NCI-H1694 (cell line): ENCODE measurements around the gene CIAO3.

ENCODE experiments used
- DNase-seq: peaks from one replicate; lab custom pipeline; 2025; lab: John Stamatoyannopoulos, UW

Gene CIAO3

DNA sequence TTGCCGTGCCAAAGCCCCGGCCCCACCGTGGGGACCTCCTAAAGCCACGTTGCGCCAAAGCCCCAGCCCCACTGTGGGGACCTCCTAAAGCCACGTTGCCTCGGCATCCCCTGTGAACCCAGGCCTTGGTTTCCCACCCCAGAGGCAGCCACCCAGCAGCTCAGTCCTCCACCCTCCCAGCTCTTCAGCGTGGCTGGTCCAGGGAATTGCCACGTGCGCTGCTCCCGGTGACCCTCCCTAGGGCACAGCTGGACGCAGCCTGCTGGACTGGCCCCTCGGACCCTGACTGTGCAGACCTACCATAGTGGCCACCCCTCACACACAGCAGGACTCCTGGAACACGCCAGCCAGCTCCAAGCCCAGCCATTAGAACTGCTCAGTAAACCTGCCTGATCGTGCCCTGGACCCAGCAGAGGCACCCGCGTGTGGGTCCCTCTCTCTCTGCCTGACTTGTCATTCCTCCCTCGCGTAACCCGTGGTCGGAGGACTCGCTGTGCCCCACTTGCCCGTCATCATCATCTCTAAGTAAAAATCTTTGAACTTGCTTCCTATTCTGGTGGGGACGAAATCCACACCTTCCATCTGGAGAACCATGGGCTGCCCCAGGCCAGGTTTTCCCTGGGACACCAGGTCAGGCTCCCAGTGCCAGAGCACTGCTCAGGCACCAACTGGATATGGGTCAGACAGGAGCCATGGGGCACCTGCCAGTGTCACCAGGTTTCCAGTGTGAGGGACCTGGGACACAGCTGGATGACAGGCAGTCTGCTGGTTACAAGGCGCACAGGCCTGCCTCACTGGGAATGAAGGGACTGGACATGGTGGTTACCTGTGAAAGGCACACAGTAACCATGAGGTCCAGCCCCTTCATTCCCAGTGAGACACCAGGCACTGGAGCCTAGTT, 5.6 kb downstream of the CIAO3 start:
- DNase-seq = no peak

DNA sequence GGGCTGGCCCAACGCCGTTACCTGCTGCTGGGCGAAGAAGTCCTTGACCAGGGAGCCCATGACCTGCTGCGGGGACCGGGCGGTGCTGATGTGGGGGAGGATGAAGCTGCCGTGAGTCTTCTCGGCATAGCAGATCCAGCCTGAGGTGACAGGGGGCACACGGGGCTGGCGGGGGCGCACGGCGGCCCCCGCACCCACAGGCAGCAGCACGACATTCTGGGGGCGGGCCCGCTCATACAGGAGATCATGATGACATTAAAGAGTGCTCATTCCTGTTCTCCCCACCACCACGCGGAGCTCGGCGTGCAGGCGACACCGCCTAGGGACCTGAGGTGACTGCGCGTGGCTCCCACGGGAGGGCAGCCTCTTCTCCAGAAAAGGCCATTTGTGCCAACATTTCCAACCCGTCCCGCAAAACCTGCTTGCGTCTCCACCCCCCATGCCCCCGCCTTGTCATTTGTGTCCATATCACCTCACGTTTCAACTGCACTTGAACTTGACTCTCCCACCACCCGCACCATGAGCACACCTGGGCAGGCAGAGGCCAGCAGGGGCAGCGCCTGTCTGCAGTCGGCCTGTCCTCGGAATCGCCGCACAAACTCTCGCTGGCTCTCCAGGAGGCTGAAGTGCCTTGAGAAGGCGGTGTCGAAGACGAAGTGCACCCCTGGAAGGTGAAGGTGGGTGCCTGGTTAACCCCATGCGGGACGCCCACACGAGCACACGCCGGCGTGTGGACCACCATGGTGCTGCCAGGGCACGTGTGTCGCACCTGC, 6.4 kb downstream of the CIAO3 start:
- DNase-seq = no peak

DNA sequence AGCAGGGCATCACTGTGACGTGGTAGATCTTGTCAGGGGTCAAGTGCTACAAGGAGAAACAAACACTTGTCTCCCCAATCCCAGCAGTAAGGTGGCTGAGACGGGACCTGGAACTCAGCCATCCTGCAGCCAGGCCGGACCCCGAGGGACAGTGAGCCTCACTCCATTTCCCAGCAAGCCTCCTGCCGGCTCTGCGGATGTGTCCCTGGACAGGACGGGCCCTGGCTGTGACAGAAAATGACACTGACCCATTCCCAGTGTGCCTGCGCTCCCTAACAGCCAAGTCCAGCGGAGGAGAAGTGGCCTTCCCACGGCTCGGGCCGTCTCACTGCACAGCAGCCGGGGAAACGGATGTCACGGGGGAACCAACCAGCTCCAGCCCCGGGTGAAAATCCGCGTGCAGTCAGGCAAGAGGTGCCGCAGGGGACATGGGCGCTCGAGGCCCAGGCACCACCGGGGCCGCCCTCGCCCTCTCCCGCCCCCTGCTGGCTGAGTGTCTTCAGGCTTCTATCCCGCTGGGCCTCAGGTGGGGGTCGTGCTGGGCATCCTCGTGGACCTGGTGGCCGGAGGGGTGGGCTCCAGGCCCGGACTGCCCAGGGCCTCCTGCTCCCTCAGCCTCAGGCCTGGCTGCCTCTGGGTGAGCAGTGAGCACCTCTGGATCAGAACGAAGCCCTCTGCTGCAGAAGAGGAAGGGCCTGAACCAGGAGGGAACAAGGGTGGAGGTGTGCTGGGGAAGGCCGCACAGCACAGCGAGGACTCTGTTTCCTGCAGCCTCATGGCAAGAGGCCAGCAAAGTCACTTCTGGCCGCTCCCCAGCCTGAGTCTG, 7.2 kb downstream of the CIAO3 start:
- DNase-seq = no peak

- no peak for DNase-seq
Measured at GRCh38 chr16:732936-733335, 7.9 kb downstream of the CIAO3 start.

DNA sequence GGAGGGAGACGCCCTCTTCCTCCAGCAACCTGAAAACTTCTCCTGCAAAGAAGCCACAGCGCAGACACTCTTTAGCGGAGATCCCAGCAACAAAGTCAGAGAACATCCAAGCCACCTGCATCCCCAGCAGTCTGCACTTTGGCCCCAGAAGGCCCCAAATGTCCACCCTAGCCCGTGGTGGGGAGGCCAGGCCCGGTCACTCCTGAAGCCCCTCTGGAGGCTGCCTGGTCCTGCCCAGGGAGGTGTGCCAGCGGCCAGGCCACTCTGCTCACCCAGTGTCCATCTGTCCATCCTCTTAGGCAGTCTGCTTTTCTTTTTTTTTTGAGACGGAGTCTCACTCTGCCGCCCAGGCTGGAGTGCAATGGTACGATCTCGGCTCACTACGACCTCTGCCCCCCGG, 8.5 kb downstream of the CIAO3 start:
- DNase-seq = no peak

- DNase-seq = no peak
Measured at GRCh38 chr16:730666-731509, 9.9 kb downstream of the CIAO3 start.

DNA sequence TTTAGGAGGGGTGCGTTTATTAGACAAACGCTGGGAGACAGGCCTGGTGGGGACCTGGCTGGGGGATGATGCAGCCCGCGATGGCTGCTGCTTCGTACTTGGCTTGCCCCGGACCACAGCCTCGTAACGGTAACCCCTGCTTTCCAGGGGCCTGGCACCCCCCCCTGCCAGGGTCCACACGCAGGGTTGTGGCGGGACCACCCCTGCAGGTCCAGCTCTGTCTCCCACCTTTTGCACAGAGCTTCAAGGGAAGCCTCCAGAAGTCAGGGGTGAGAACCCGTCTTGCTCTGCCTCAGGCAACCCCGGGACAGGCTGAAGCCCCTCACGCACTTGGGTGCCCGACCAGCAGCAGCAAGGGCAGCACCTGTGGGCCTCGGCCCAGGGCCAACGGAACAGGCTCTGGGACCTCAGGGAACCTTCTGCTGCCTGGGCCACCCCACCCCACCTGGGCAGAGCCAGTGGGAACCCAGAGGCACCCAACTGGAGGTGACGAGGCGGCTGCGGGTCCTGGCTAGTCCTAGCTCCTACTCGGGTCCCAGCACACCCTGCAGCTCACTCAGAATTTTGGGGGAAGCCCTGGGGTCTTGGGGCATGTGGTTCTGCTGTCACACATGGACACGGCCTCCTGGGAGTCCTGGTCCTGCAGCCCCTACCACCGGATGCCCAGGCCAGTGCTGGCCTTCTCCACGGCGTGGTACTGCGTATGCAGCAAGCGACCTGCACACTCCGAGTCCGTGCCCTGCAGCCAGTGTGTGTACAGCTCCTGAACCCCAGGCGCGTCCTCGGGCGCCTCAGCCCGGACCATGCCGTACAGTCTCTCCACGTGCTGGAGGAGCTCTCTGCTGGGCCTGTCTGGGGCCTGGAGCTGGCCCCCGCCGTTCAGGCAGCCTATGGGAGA, 10.8 kb downstream of the CIAO3 start:
- no peak for DNase-seq

DNA sequence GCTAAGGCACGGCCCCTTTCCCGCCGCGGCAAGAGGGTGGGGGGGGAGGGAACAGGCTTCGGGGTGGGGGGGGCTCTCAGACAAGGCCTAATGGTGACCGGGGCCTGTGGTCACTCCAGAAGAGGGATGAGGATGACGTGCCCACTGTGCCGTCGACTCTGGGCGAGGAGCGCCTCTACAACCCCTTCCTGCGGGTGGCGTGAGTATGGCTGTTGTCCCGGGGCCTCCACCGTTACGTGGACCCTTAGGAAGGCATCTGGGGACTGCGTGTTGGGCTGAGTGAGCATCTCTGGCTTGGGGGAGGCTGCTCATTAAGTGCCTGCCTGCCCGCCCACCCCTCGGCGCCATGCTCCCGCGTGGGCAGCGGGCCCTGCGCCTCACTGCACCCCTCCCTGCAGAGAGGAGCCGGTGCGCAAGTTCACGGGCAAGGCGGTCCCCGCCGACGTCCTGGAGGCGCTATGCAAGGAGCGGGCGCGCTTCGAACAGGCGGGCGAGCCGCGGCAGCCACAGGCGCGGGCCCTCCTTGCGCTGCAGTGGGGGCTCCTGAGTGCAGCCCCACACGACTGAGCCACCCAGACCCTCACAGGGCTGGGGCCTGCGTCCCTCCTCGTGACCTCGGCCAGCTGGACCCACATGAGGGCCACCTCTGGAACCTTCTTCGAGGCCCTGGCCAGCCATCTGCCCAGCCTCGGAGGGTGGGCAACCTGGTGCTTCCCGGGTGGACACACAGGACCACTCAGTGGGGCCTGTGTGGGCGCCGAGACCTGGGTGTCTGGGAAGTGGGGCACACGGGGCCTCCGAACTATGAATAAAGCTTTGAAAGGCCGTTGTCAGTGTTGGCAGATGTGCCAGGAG, 11.7 kb downstream of the CIAO3 start:
- no peak for DNase-seq

- no peak for DNase-seq
Measured at GRCh38 chr16:728131-728889, 12.5 kb downstream of the CIAO3 start.

- DNase-seq = no peak
Measured at GRCh38 chr16:727291-727977, 13.4 kb downstream of the CIAO3 start.

- DNase-seq = no peak
Measured at GRCh38 chr16:726438-727290, 14.1 kb downstream of the CIAO3 start, which contains the start of the genes CCDC78 and HAGHL. Gene CCDC78 (minus strand): TSS chr16:726443. CDS start chr16:726367, 76 bp downstream. Gene HAGHL (plus strand): TSS chr16:727106. CDS start chr16:727510, 404 bp downstream.

- no peak for DNase-seq
Measured at GRCh38 chr16:726188-726437, 14.7 kb downstream of the CIAO3 start.

GRCh38 chr16:725463-726187, 15.2 kb downstream of the CIAO3 start:
- no peak for DNase-seq

- DNase-seq = no peak
Measured at GRCh38 chr16:725041-725376, 15.8 kb downstream of the CIAO3 start.

GRCh38 chr16:724188-725040, 16.4 kb downstream of the CIAO3 start:
- no peak for DNase-seq

GRCh38 chr16:723695-724094, 17.1 kb downstream of the CIAO3 start:
- DNase-seq = no peak
